Activated naive CD8-positive, alpha-beta T cell (primary cell): Measurements from ENCODE around the gene ZNF70.

Experiments used
- H3K27ac Mint-ChIP-seq: one replicate; pipeline ENCODE4 v1.8.0; 2021; ENCODE audit warnings: mixed read lengths
- H3K27me3 Mint-ChIP-seq: one replicate; pipeline ENCODE4 v1.8.0; 2021; ENCODE audit warnings: mixed read lengths
- H3K36me3 Mint-ChIP-seq: one replicate; pipeline ENCODE4 v1.8.0; 2021; ENCODE audit warnings: mixed read lengths
- H3K4me1 Mint-ChIP-seq: one replicate; pipeline ENCODE4 v1.8.0; 2021; ENCODE audit warnings: low read depth, mixed read lengths
- H3K4me3 Mint-ChIP-seq: one replicate; pipeline ENCODE4 v1.8.0; 2021; ENCODE audit warnings: mild to moderate bottlenecking, mixed read lengths
- H3K9me3 Mint-ChIP-seq: one replicate; pipeline ENCODE4 v1.8.0; 2021; ENCODE audit warnings: low read depth, mixed read lengths

ZNF70 gene

GRCh38 chr22:23772649-23773473, 21.9 kb upstream of the ZNF70 start, which contains the start of gene MMP11:
MMP11 (plus strand) TSS chr22:23772849; CDS start chr22:23772871, 22 bp downstream.
- peaks cover 17% of the 10 kb centered on the region for H3K4me1 Mint-ChIP-seq
- H3K27me3 Mint-ChIP-seq = no peaks in the 10 kb centered on the region
- H3K4me3 Mint-ChIP-seq = peak within 1 kb of the TSS; percentile 75
- peak within 1 kb of the TSS; percentile 3 for H3K27ac Mint-ChIP-seq
- no peaks in the 10 kb centered on the region for H3K9me3 Mint-ChIP-seq
- H3K36me3 Mint-ChIP-seq = no peaks in the 10 kb centered on the region

GRCh38 chr22:23772315-23772648, 21.4 kb upstream of the ZNF70 start:
- H3K4me1 Mint-ChIP-seq = peaks cover 17% of the 10 kb centered on the region

GRCh38 chr22:23769321-23769965, 18.5 kb upstream of the ZNF70 start:
- no peaks in the 10 kb centered on the region for H3K9me3 Mint-ChIP-seq
- no peaks in the 10 kb centered on the region for H3K36me3 Mint-ChIP-seq
- no peak overlapping the region for H3K27ac Mint-ChIP-seq
- peaks cover 38% of the 10 kb centered on the region for H3K4me1 Mint-ChIP-seq
- no peaks in the 10 kb centered on the region for H3K27me3 Mint-ChIP-seq
- peak overlapping the region; percentile 38 for H3K4me3 Mint-ChIP-seq

More at GRCh38 chr22:23772315-23772648, 21.4 kb upstream of the ZNF70 start:
- no peaks in the 10 kb centered on the region for H3K36me3 Mint-ChIP-seq
- no peaks in the 10 kb centered on the region for H3K9me3 Mint-ChIP-seq
- peak overlapping the region; percentile 75 for H3K4me3 Mint-ChIP-seq
- no peaks in the 10 kb centered on the region for H3K27me3 Mint-ChIP-seq
- no peak overlapping the region for H3K27ac Mint-ChIP-seq

- no peaks in the 10 kb centered on the region for H3K9me3 Mint-ChIP-seq
- H3K27me3 Mint-ChIP-seq = no peaks in the 10 kb centered on the region
- H3K4me3 Mint-ChIP-seq = peak within 1 kb of the TSS; percentile 87
- peaks cover 47% of the 10 kb centered on the region for H3K4me1 Mint-ChIP-seq
- H3K27ac Mint-ChIP-seq = peak within 1 kb of the TSS; percentile 70
- H3K36me3 Mint-ChIP-seq = no peaks in the 10 kb centered on the region
These were observed 17.0 kb upstream of the ZNF70 start, which contains the start of gene CHCHD10 for GRCh38 chr22:23767673-23768548. CHCHD10 (minus strand) TSS chr22:23767972; CDS start chr22:23767874, 98 bp downstream.

GRCh38 chr22:23767303-23767672, 16.4 kb upstream of the ZNF70 start:
- H3K27me3 Mint-ChIP-seq = no peaks in the 10 kb centered on the region
- peak overlapping the region; percentile 83 for H3K4me3 Mint-ChIP-seq
- no peaks in the 10 kb centered on the region for H3K9me3 Mint-ChIP-seq
- no peaks in the 10 kb centered on the region for H3K36me3 Mint-ChIP-seq
- peaks cover 51% of the 10 kb centered on the region for H3K4me1 Mint-ChIP-seq
- peak overlapping the region; percentile 70 for H3K27ac Mint-ChIP-seq

GRCh38 chr22:23764899-23765881, 14.3 kb upstream of the ZNF70 start:
- peak overlapping the region; percentile 69 for H3K4me3 Mint-ChIP-seq
- H3K4me1 Mint-ChIP-seq = peaks cover 42% of the 10 kb centered on the region
- peak overlapping the region; percentile 46 for H3K27ac Mint-ChIP-seq
- no peaks in the 10 kb centered on the region for H3K9me3 Mint-ChIP-seq
- H3K27me3 Mint-ChIP-seq = no peaks in the 10 kb centered on the region
- H3K36me3 Mint-ChIP-seq = no peaks in the 10 kb centered on the region

- Mint-ChIP-seq H3K4me3 (peak overlapping the region; percentile 76), H3K27me3 (no peaks in the 10 kb centered on the region), H3K36me3 (no peaks in the 10 kb centered on the region), H3K4me1 (peaks cover 40% of the 10 kb centered on the region), H3K9me3 (no peaks in the 10 kb centered on the region), H3K27ac (peak overlapping the region; percentile 75)
These were observed 13.0 kb upstream of the ZNF70 start for GRCh38 chr22:23763954-23764353.

GRCh38 chr22:23763579-23763945, 12.7 kb upstream of the ZNF70 start:
- peak overlapping the region; percentile 75 for H3K27ac Mint-ChIP-seq
- H3K4me3 Mint-ChIP-seq = peak overlapping the region; percentile 76
- peaks cover 40% of the 10 kb centered on the region for H3K4me1 Mint-ChIP-seq
- H3K36me3 Mint-ChIP-seq = no peaks in the 10 kb centered on the region
- H3K9me3 Mint-ChIP-seq = no peaks in the 10 kb centered on the region
- H3K27me3 Mint-ChIP-seq = no peaks in the 10 kb centered on the region

- peak within 1 kb of the TSS; percentile 75 for H3K27ac Mint-ChIP-seq
- no peaks in the 10 kb centered on the region for H3K9me3 Mint-ChIP-seq
- peak within 1 kb of the TSS; percentile 76 for H3K4me3 Mint-ChIP-seq
- H3K27me3 Mint-ChIP-seq = no peaks in the 10 kb centered on the region
- H3K4me1 Mint-ChIP-seq = peaks cover 40% of the 10 kb centered on the region
- H3K36me3 Mint-ChIP-seq = no peaks in the 10 kb centered on the region
These were observed 12.1 kb upstream of the ZNF70 start, which contains the start of gene C22orf15 for GRCh38 chr22:23762842-23763578. C22orf15 (plus strand) TSS chr22:23762990; CDS start chr22:23763307, 317 bp downstream.

GRCh38 chr22:23760056-23760455, 9.1 kb upstream of the ZNF70 start:
- H3K27me3 Mint-ChIP-seq = no peaks in the 10 kb centered on the region
- no peaks in the 10 kb centered on the region for H3K36me3 Mint-ChIP-seq

GRCh38 chr22:23759566-23759965, 8.7 kb upstream of the ZNF70 start:
- H3K4me1 Mint-ChIP-seq = peaks cover 21% of the 10 kb centered on the region
- H3K27ac Mint-ChIP-seq = no peak overlapping the region
- H3K9me3 Mint-ChIP-seq = no peaks in the 10 kb centered on the region
- H3K4me3 Mint-ChIP-seq = no peak overlapping the region
- H3K36me3 Mint-ChIP-seq = no peaks in the 10 kb centered on the region
- no peaks in the 10 kb centered on the region for H3K27me3 Mint-ChIP-seq

More at GRCh38 chr22:23760056-23760455, 9.1 kb upstream of the ZNF70 start:
- H3K9me3 Mint-ChIP-seq = no peaks in the 10 kb centered on the region
- H3K27ac Mint-ChIP-seq = no peak overlapping the region
- peaks cover 26% of the 10 kb centered on the region for H3K4me1 Mint-ChIP-seq
- no peak overlapping the region for H3K4me3 Mint-ChIP-seq

GRCh38 chr22:23756891-23757290, 6.0 kb upstream of the ZNF70 start:
- Mint-ChIP-seq H3K4me1 (no peaks in the 10 kb centered on the region), H3K27ac (no peak overlapping the region), H3K36me3 (no peaks in the 10 kb centered on the region), H3K9me3 (no peaks in the 10 kb centered on the region), H3K4me3 (no peak overlapping the region), H3K27me3 (no peaks in the 10 kb centered on the region)

- no peaks in the 10 kb centered on the region for H3K36me3 Mint-ChIP-seq
- H3K27ac Mint-ChIP-seq = no peak overlapping the region
- no peaks in the 10 kb centered on the region for H3K9me3 Mint-ChIP-seq
- H3K4me3 Mint-ChIP-seq = no peak overlapping the region
- no peaks in the 10 kb centered on the region for H3K4me1 Mint-ChIP-seq
- no peaks in the 10 kb centered on the region for H3K27me3 Mint-ChIP-seq
These were observed 4.8 kb upstream of the ZNF70 start for GRCh38 chr22:23755711-23756110.
